Stimulated activated CD4-positive, alpha-beta T cell treated with anti-CD3 and anti-CD28 coated beads, Interleukin-12 subunit alpha, Interleukin-12 subunit beta, amount 100 ng/mL, for 4 hours (primary cell): Measurements from ENCODE around the gene PLXND1.

Experiments
- DNase-seq: peaks from one replicate; pipeline ENCODE4 v3.0.0-alpha.2; 2020

The PLXND1 gene

GRCh38 chr3:129627350-129628168, 21.1 kb upstream of the PLXND1 start:
- DNase-seq, result peak; percentile 51

- peak; percentile 68 for DNase-seq
These were observed 20.4 kb upstream of the PLXND1 start for GRCh38 chr3:129626744-129627349.

- no peak for DNase-seq
These were observed 18.8 kb upstream of the PLXND1 start for GRCh38 chr3:129625072-129625874.

- no peak for DNase-seq
These were observed 18.0 kb upstream of the PLXND1 start for GRCh38 chr3:129624347-129625071.

- no peak for DNase-seq
These were observed 17.1 kb upstream of the PLXND1 start for GRCh38 chr3:129623447-129624118.

GRCh38 chr3:129622933-129623332, 16.5 kb upstream of the PLXND1 start:
- DNase-seq, result no peak

- DNase-seq, result no peak
These were observed 15.9 kb upstream of the PLXND1 start for GRCh38 chr3:129622226-129622874.

- DNase-seq, result no peak
These were observed 15.2 kb upstream of the PLXND1 start for GRCh38 chr3:129621626-129622225.

GRCh38 chr3:129620828-129621559, 14.5 kb upstream of the PLXND1 start:
- DNase-seq, result no peak

- DNase-seq, result no peak
These were observed 13.3 kb upstream of the PLXND1 start for GRCh38 chr3:129619726-129620162.

- DNase-seq, result no peak
These were observed 12.6 kb upstream of the PLXND1 start for GRCh38 chr3:129618901-129619671.

- no peak for DNase-seq
These were observed 11.8 kb upstream of the PLXND1 start for GRCh38 chr3:129618186-129618820.

GRCh38 chr3:129617381-129618185, 11.1 kb upstream of the PLXND1 start:
- DNase-seq, result no peak

- DNase-seq, result no peak
These were observed 10.2 kb upstream of the PLXND1 start for GRCh38 chr3:129616713-129617112.

GRCh38 chr3:129616291-129616690, 9.8 kb upstream of the PLXND1 start:
- no peak for DNase-seq

GRCh38 chr3:129615751-129616281, 9.3 kb upstream of the PLXND1 start:
- no peak for DNase-seq

- DNase-seq, result no peak
These were observed 8.5 kb upstream of the PLXND1 start for GRCh38 chr3:129614927-129615363.

GRCh38 chr3:129614435-129614834, 8.0 kb upstream of the PLXND1 start:
- no peak for DNase-seq
